HG03103 (cell line): ENCODE results near the gene ZNF598.

Experiments
- ATAC-seq: cut with Tn5 transposase; IDR thresholded peaks from one replicate; pipeline ENCODE4 v1.9.1; 2021; ENCODE audit warnings: low read depth; ENCODE audit not compliant: unreplicated experiment

Gene ZNF598

GRCh38 chr16:2009791-2010510 is at the start of gene ZNF598:
Gene ZNF598 (minus strand): TSS chr16:2009821.
- peak; percentile 82 for ATAC-seq

GRCh38 chr16:2058872-2059271 is 49.3 kb upstream of the ZNF598 start:
- no peak for ATAC-seq

- ATAC-seq: no peak
These were observed 48.8 kb upstream of the ZNF598 start for GRCh38 chr16:2058420-2058819.

- ATAC-seq: no peak
These were observed 47.8 kb upstream of the ZNF598 start for GRCh38 chr16:2057438-2057837.

GRCh38 chr16:2056681-2057407 is 47.2 kb upstream of the ZNF598 start:
- no peak for ATAC-seq

GRCh38 chr16:2056077-2056476 is 46.5 kb upstream of the ZNF598 start:
- ATAC-seq: no peak

- ATAC-seq: no peak
These were observed 45.1 kb upstream of the ZNF598 start for GRCh38 chr16:2054543-2055245.

- ATAC-seq: no peak
These were observed 44.3 kb upstream of the ZNF598 start for GRCh38 chr16:2053897-2054296.

- ATAC-seq: no peak
These were observed 43.6 kb upstream of the ZNF598 start for GRCh38 chr16:2053211-2053610.

- peak; percentile 13 for ATAC-seq
These were observed 38.5 kb upstream of the ZNF598 start for GRCh38 chr16:2048116-2048543.

GRCh38 chr16:2047330-2048115 is 37.9 kb upstream of the ZNF598 start, which contains the start of the genes NTHL1 and TSC2:
Gene NTHL1 (minus strand): TSS chr16:2047834. CDS start chr16:2047823, 11 bp downstream.
Gene TSC2 (plus strand): TSS chr16:2047985. CDS start chr16:2048616, 631 bp downstream.
- ATAC-seq: peak; percentile 80

- ATAC-seq: no peak
These were observed 37.3 kb upstream of the ZNF598 start for GRCh38 chr16:2046893-2047329.

- ATAC-seq: no peak
These were observed 36.6 kb upstream of the ZNF598 start for GRCh38 chr16:2045965-2046892.

- no peak for ATAC-seq
These were observed 34.9 kb upstream of the ZNF598 start for GRCh38 chr16:2044541-2044940.

- no peak for ATAC-seq
These were observed 34.2 kb upstream of the ZNF598 start for GRCh38 chr16:2043667-2044451.

GRCh38 chr16:2042986-2043666 is 33.5 kb upstream of the ZNF598 start:
- ATAC-seq: no peak

- ATAC-seq: no peak
These were observed 32.8 kb upstream of the ZNF598 start for GRCh38 chr16:2042171-2042985.
